AG10803 (cell line): Measurements from ENCODE around the gene CCSER1.

Experiments used
- DNase-seq: peaks from one replicate; pipeline ENCODE4 v3.0.0; 2010; ENCODE audit warnings: low read depth
- H3K4me3 ChIP-seq: 2 replicates; pipeline ENCODE4 v1.5.1; 2011; ENCODE audit warnings: mild to moderate bottlenecking, low read length, control low read depth
- TF ChIP-seq, protein P1 (sequence below): conservative IDR thresholded peaks from 2 replicates; pipeline ENCODE4 v1.5.1; 2011; ENCODE audit warnings: mild to moderate bottlenecking, low read length, control low read depth, inconsistent platforms

Gene CCSER1

DNA sequence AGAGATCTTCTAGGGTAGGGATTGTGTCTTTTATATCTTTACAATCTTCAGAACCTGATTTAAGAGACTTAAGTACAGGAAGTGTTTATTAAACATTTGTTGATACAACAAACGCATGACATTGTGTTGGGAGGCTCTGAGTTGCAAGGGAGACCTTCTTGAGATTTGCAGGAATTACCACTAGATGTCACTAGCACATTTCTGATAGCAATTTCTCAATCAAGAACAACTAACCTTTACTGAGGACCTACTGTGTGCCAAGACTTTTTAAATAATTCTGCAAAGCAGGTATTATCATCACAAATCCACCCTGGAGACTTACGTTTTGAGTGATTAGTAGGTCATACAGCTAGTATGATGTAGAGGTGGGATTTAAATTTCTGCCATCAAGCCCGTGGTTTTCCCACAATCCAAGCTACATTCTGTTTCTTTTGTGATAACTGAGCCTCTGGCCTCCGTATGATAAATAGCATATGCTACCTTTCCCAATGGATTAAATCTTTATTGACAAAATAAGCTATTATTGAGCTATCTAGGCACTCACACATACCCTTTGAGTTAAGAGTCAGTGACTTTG is 986.0 kb downstream of the CCSER1 start:
- no peak for DNase-seq
- no peak overlapping the region for H3K4me3 ChIP-seq

DNA sequence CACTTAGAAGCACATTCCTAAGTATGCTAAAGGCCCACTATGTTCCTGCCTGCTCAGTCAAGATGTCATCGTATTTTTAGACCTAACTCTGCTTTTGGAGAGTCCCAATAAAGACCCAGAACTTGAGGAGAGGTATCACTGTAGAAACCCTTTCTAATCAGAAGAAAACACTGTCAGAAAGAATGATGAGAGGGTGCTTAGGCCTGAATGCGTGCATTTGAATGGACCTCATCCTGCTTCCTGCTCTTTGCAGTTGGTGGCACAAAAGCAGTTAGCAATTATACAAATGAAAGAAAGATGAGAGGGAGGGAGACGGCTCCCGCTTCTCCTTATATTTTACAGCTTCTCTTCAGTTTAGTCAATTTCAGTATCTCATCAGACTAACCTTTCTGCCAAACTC is 987.2 kb downstream of the CCSER1 start:
- TF ChIP-seq, protein P1, sequence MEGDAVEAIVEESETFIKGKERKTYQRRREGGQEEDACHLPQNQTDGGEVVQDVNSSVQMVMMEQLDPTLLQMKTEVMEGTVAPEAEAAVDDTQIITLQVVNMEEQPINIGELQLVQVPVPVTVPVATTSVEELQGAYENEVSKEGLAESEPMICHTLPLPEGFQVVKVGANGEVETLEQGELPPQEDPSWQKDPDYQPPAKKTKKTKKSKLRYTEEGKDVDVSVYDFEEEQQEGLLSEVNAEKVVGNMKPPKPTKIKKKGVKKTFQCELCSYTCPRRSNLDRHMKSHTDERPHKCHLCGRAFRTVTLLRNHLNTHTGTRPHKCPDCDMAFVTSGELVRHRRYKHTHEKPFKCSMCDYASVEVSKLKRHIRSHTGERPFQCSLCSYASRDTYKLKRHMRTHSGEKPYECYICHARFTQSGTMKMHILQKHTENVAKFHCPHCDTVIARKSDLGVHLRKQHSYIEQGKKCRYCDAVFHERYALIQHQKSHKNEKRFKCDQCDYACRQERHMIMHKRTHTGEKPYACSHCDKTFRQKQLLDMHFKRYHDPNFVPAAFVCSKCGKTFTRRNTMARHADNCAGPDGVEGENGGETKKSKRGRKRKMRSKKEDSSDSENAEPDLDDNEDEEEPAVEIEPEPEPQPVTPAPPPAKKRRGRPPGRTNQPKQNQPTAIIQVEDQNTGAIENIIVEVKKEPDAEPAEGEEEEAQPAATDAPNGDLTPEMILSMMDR, result no peak
- no peak for DNase-seq
- no peak overlapping the region for H3K4me3 ChIP-seq

More for the DNA sequence above, 986.0 kb downstream of the CCSER1 start:
- TF ChIP-seq, protein P1, result no peak; the same call in 1 of the 2 replicates

DNA sequence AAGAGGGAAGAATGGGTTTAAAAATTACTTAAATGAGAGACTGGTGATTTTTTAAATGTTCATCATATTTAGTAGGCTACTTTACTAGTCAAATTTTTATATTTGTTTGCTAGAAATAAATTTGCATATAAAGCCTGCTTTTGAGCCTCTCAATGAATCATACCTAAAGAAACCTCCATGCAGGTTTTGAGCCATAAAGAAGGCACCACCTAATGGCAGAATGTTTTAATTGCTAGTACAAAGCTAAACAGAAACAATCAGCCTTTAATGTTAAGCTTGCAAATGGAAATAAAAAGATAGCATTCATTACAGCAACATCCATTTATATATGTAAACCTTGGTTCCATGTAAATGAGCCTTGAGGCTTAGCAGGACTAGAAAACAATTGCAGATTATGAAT is 989.7 kb downstream of the CCSER1 start:
- H3K4me3 ChIP-seq, result no peak overlapping the region
- TF ChIP-seq, protein P1, result no peak
- DNase-seq, result no peak

DNA sequence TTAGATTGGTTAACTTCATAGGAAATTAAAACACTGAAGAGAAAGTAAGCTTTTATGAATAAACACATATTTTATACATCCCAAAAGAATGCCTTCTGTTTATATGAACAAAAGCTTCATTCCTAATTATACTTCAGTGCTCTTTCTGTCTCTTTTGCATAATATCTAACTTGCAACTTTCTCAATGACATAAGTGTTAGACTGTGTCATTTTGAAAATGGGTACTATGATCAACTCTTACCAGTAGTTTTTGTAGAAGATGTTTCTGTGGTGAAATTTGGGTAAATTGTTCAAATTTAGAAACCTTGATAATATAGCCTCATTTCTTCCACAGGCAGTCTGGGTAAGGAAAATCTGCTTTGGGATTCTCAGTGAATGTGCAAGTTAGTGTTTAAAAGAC is 991.4 kb downstream of the CCSER1 start:
- DNase-seq, result no peak
- H3K4me3 ChIP-seq, result no peak overlapping the region
- TF ChIP-seq, protein P1, result no peak

DNA sequence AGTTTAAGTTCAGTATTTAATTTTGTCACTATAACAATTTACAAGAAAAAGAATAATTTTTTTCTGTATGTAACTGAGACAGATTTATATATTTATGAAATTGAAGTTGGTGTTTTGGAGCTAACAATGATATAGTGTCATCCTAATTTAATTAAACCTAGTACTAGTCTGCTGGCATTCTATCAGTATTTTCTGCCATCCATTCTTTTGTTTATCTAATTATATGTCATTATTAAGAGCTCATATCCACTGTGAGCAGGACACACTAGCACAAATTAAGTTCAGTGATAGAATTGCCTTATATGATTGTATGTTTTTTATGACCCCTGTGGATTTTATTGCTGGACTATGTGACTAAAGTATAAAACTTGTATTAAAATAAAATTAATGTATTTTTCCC is 996.5 kb downstream of the CCSER1 start:
- H3K4me3 ChIP-seq, result no peak overlapping the region
- TF ChIP-seq, protein P1, result no peak
- DNase-seq, result no peak

DNA sequence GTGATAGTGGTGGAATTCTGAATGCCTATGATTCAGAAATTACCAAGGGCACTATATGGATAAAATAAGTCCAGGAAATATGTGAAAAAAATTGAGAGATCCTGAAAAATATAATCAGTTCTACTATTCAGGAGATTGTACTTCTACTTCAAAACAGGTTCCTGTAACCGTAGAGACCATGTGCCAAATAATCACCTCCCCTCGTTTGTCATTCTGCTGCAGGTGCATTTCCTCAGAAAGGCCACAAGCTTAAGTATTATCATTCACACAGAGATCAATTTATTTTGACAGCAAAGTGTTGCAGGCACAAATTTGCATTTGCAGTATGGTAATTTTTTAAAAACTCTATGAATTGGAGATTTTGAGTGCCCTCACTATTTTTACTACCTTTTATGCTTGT is 1000.0 kb downstream of the CCSER1 start:
- H3K4me3 ChIP-seq, result no peak overlapping the region
- no peak for DNase-seq
- TF ChIP-seq, protein P1, result no peak

DNA sequence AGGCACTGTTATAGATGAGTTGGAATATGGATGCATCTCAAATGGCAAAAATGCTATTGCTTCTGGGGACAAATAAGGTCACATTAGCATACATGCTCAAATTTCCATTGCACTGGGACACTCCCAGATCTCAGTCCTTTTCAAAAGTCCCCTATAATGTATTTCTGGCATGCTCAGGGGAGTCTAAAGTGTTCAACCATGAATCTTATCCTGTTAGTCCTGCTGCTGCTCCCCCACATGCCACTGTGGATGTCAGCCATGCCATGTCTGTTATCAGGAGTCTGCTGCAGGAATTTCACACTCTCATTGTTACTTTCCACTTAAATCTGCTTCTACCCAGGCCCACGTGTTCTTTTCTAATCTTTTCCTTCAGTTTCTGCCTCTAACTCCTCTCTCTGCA is 1000.6 kb downstream of the CCSER1 start:
- no peak for DNase-seq
- H3K4me3 ChIP-seq, result no peak overlapping the region

More for the DNA sequence above, 1000.6 kb downstream of the CCSER1 start:
- TF ChIP-seq, protein P1, result no peak
